CD4-positive, alpha-beta T cell (primary cell): ENCODE data around the gene ZSCAN18. TPM values are rescaled to one million over a fixed set of nuclear protein-coding genes. Genes with fewer than 3 reads are reported as not detected.

Source experiments
- ATAC-seq: fragments of 200-7000 bp; cut with Tn5 transposase; one replicate; pipeline ENCODE4 v1.10.0; 2022; ENCODE audit warnings: mild to moderate bottlenecking; ENCODE audit not compliant: poor library complexity
- CTCF ChIA-PET: fragments of 350-600 bp; sonication (Branson Sonifier 250); formaldehyde crosslinking; loops from one replicate; lab custom pipeline; 2021; ENCODE audit warnings: antibody characterized with exemption, inconsistent platforms; lab: Charles Lee
- POLR2A ChIA-PET: fragments of 350-600 bp; sonication (Branson Sonifier 250); formaldehyde crosslinking; loops from one replicate; lab custom pipeline; 2021; ENCODE audit warnings: antibody characterized with exemption, inconsistent platforms; lab: Charles Lee
- DNase-seq, 14 experiments: peaks; one replicate each; pipeline ENCODE4 v3.0.0-alpha.2; 2013 to 2020; ENCODE audit warnings: mixed read lengths in 2 of 14
- H3K27ac ChIP-seq, 2 donors: one replicate each; pipeline versions ENCODE4 v1.5.1 to v1.7.0; 2013; ENCODE audit warnings: low read length in 2 of 2, low read depth in 1 of 2, mild to moderate bottlenecking in 1 of 2
- H3K27me3 ChIP-seq, 2 experiments: 1 replicate in 1 of 2; 2 replicates in 1 of 2; pipeline versions ENCODE4 v1.6.1 to v1.7.0; 2013; ENCODE audit warnings: low read length in 2 of 2, control low read depth in 1 of 2, mild to moderate bottlenecking in 1 of 2, moderate library complexity in 1 of 2; ENCODE audit not compliant: insufficient read depth in 2 of 2, control insufficient read depth in 1 of 2
- H3K36me3 ChIP-seq: one replicate; pipeline ENCODE4 v1.6.1; 2013; ENCODE audit warnings: low read length, control low read depth; ENCODE audit not compliant: insufficient read depth
- H3K4me1 ChIP-seq: one replicate; pipeline ENCODE4 v1.6.1; 2013; ENCODE audit warnings: low read length, control low read depth; ENCODE audit not compliant: insufficient read depth
- H3K4me3 ChIP-seq: one replicate; pipeline ENCODE4 v1.5.1; 2013; ENCODE audit warnings: mild to moderate bottlenecking, low read length, moderate library complexity
- H3K9me3 ChIP-seq, 2 experiments: 1 replicate in 1 of 2; 2 replicates in 1 of 2; pipeline versions ENCODE4 v1.6.1 to v1.7.0; 2013; ENCODE audit warnings: low read length in 2 of 2, mild to moderate bottlenecking in 2 of 2, control low read depth in 1 of 2, moderate library complexity in 1 of 2; ENCODE audit not compliant: control insufficient read depth in 1 of 2, insufficient read depth in 1 of 2
- H3K27ac Mint-ChIP-seq: one replicate; pipeline ENCODE4 v1.8.0; 2020; ENCODE audit warnings: mixed read lengths
- H3K27me3 Mint-ChIP-seq: one replicate; pipeline ENCODE4 v1.8.0; 2021; ENCODE audit warnings: mixed read lengths
- H3K36me3 Mint-ChIP-seq: one replicate; pipeline ENCODE4 v1.8.0; 2021; ENCODE audit warnings: low read depth, mixed read lengths
- H3K4me1 Mint-ChIP-seq: one replicate; pipeline ENCODE4 v1.8.0; 2021; ENCODE audit warnings: low read depth, mixed read lengths
- H3K4me3 Mint-ChIP-seq: one replicate; pipeline ENCODE4 v1.8.0; 2020; ENCODE audit warnings: mild to moderate bottlenecking, mixed read lengths
- H3K9me3 Mint-ChIP-seq: one replicate; pipeline ENCODE4 v1.8.0; 2020; ENCODE audit warnings: mixed read lengths
- CTCF ChIP-seq: fragments of 200-600 bp; IDR thresholded peaks from one replicate; pipeline ENCODE4 v1.8.0; 2022; ENCODE audit warnings: antibody characterized with exemption, mild to moderate bottlenecking
- intact Hi-C, 2 experiments: fragments of 100-400 bp; cut with DNase I in 1 of 2; cut with micrococcal nuclease in 1 of 2; formaldehyde crosslinking; loops; one replicate each; pipeline versions ENCODE4 v1.15.1 to v1.9.0; 2023 to 2025; cut with DNase I, micrococcal nuclease
- total RNA-seq, 174 experiments: library from RNA in 2 of 174; stranded (reverse) in 2 of 174; gene quantifications; one replicate each; pipeline ENCODE4 v1.2.3 and lab custom pipeline; 2021 to 2026

Gene ZSCAN18
- total RNA-seq, 2 experiments from 2014 or later: 57.1 to 58.8 TPM

- Mint-ChIP-seq H3K4me1 (no peaks in the 10 kb centered on the region), H3K27me3 (no peaks in the 10 kb centered on the region), H3K4me3 (no peak overlapping the region), H3K36me3 (peaks cover 72% of the 10 kb centered on the region), H3K9me3 (peaks cover 6% of the 10 kb centered on the region), H3K27ac (no peak overlapping the region)
- H3K4me3 ChIP-seq: no peak overlapping the region
- H3K36me3 ChIP-seq: peaks cover 8% of the 10 kb centered on the region
- no peaks in the 10 kb centered on the region for H3K27me3 ChIP-seq
- ATAC-seq (no peak), DNase-seq (no peak)
- no peaks in the 10 kb centered on the region for H3K4me1 ChIP-seq
- CTCF ChIA-PET: no interaction called here
- H3K27ac ChIP-seq: no peak overlapping the region
- intact Hi-C loops: no loop called here
- H3K9me3 ChIP-seq: peaks cover 69 to 96% of the 10 kb centered on the region in 2 experiments
- POLR2A ChIA-PET: no interaction called here
- no peak for TF ChIP-seq CTCF
These were observed 9.4 kb downstream of the ZSCAN18 start for GRCh38 chr19:58088521-58089052.

GRCh38 chr19:58086825-58087710 lies 11.0 kb downstream of the ZSCAN18 start:
- TF ChIP-seq CTCF: no peak
- Histone ChIP-seq H3K4me3 (no peak overlapping the region), H3K36me3 (peaks cover 8% of the 10 kb centered on the region), H3K9me3 (peaks cover 67 to 96% of the 10 kb centered on the region in 2 experiments), H3K27ac (no peak overlapping the region), H3K27me3 (no peaks in the 10 kb centered on the region), H3K4me1 (no peaks in the 10 kb centered on the region)
- Mint-ChIP-seq H3K4me3 (no peak overlapping the region), H3K36me3 (peaks cover 69% of the 10 kb centered on the region), H3K27ac (no peak overlapping the region), H3K9me3 (peaks cover 6% of the 10 kb centered on the region), H3K4me1 (no peaks in the 10 kb centered on the region), H3K27me3 (no peaks in the 10 kb centered on the region)
- ATAC-seq: no peak
- CTCF ChIA-PET: no interaction called here
- DNase-seq: no peak
- intact Hi-C loops: no loop called here
- POLR2A ChIA-PET: interaction anchor here (1.0 kb wide), 1 partner anchor 378 kb away, joined by 3 read pairs; the partner anchor contains the start of gene ZNF154

GRCh38 chr19:58085348-58085875 lies 12.6 kb downstream of the ZSCAN18 start:
- H3K36me3 Mint-ChIP-seq: peaks cover 75% of the 10 kb centered on the region
- DNase-seq (no peak), ATAC-seq (no peak)
- Histone ChIP-seq H3K36me3 (peaks cover 8% of the 10 kb centered on the region), H3K4me1 (no peaks in the 10 kb centered on the region), H3K9me3 (peaks cover 77 to 94% of the 10 kb centered on the region in 2 experiments), H3K27ac (no peak overlapping the region), H3K4me3 (no peak overlapping the region), H3K27me3 (no peaks in the 10 kb centered on the region)
- no peak for TF ChIP-seq CTCF
- H3K4me1 Mint-ChIP-seq: no peaks in the 10 kb centered on the region
- POLR2A ChIA-PET: no interaction called here
- H3K27me3 Mint-ChIP-seq: no peaks in the 10 kb centered on the region
- H3K9me3 Mint-ChIP-seq: peaks cover 12% of the 10 kb centered on the region
- no peak overlapping the region for H3K27ac Mint-ChIP-seq
- H3K4me3 Mint-ChIP-seq: no peak overlapping the region
- intact Hi-C loops: no loop called here
- CTCF ChIA-PET: no interaction called here
